Activated gamma-delta T cell (primary cell): ENCODE measurements around the gene TGDS.
"Not testable (repeated sequence)": the region's sequence is repeated elsewhere in the genome, so short reads cannot be mapped to it uniquely, and the experiment has no call there.

Source experiments
- DNase-seq: peaks from one replicate; lab custom pipeline; 2025; lab: John Stamatoyannopoulos, UW
- total RNA-seq, 2 donors: gene quantifications; one replicate each; lab custom pipeline; 2026; lab: John Stamatoyannopoulos, UW

Gene TGDS
- 27.7 to 29.5 reads per million in 2 donors for total RNA-seq

GRCh38 chr13:94595950-94596574 is at the start of gene TGDS:
Gene TGDS, minus strand, starts transcription at chr13:94596152. Its CDS starts 16 bp downstream, at chr13:94596136.
- DNase-seq = peak; percentile 82

GRCh38 chr13:94641409-94641941 is 45.5 kb upstream of the TGDS start:
- no peak for DNase-seq

GRCh38 chr13:94640721-94641120 is 44.8 kb upstream of the TGDS start:
- no peak for DNase-seq

- DNase-seq = not testable (repeated sequence)
Observed at GRCh38 chr13:94637677-94638076, 41.7 kb upstream of the TGDS start.

GRCh38 chr13:94636942-94637578 is 41.1 kb upstream of the TGDS start:
- DNase-seq = no peak

- not testable (repeated sequence) for DNase-seq
Observed at GRCh38 chr13:94636096-94636495, 40.1 kb upstream of the TGDS start.

- no peak for DNase-seq
Observed at GRCh38 chr13:94632226-94632980, 36.5 kb upstream of the TGDS start.

- DNase-seq = no peak
Observed at GRCh38 chr13:94630858-94631257, 34.9 kb upstream of the TGDS start.

- no peak for DNase-seq
Observed at GRCh38 chr13:94623316-94623715, 27.4 kb upstream of the TGDS start.

- no peak for DNase-seq
Observed at GRCh38 chr13:94622344-94622743, 26.4 kb upstream of the TGDS start.

GRCh38 chr13:94620286-94620896 is 24.4 kb upstream of the TGDS start:
- DNase-seq = no peak

- DNase-seq = no peak
Observed at GRCh38 chr13:94617389-94618000, 21.5 kb upstream of the TGDS start.

- DNase-seq = no peak
Observed at GRCh38 chr13:94613051-94613450, 17.1 kb upstream of the TGDS start.

GRCh38 chr13:94612050-94612449 is 16.1 kb upstream of the TGDS start:
- DNase-seq = no peak

- DNase-seq = no peak
Observed at GRCh38 chr13:94610475-94610874, 14.5 kb upstream of the TGDS start.

GRCh38 chr13:94609196-94609595 is 13.2 kb upstream of the TGDS start:
- DNase-seq = no peak

GRCh38 chr13:94608586-94608985 is 12.6 kb upstream of the TGDS start:
- DNase-seq = no peak

GRCh38 chr13:94607939-94608338 is 12.0 kb upstream of the TGDS start:
- DNase-seq = no peak

GRCh38 chr13:94607056-94607455 is 11.1 kb upstream of the TGDS start:
- DNase-seq = no peak

- no peak for DNase-seq
Observed at GRCh38 chr13:94602467-94602866, 6.5 kb upstream of the TGDS start.
